ENCODE measurements around the gene ZNF462. TPM values are rescaled to one million over a fixed set of nuclear protein-coding genes. Genes with fewer than 3 reads are reported as not detected.

ZNF462 gene
- total RNA-seq, 2 experiments from 2014 or later: not detected

DNA sequence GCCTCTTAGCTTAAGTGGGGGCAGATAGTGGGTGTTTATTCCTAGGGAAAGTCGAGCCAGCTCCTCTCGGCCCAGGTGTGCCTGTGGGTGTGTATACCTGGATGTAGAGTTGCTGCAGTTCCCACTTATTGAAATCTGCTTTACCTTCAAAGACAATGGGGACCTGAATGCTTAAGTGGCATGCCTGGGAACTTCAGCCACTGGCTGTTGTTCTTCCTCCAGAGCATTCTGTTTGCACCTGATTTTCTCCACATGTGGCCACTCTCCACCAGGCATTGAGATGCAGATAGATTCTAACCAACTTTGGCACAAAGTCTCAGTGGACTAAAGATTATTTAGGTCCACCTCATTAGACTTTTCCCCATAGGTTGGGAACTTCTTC lies 186.8 kb downstream of the ZNF462 start:
- Mint-ChIP-seq H3K9me3 (no peaks in the 10 kb centered on the region), H3K4me1 (ENCODE audit: low read depth) (no peaks in the 10 kb centered on the region), H3K36me3 (ENCODE audit: low read depth) (no peaks in the 10 kb centered on the region), H3K4me3 (no peak overlapping the region), H3K27me3 (no peaks in the 10 kb centered on the region), H3K27ac (no peak overlapping the region)
- TF ChIP-seq, protein P1, sequence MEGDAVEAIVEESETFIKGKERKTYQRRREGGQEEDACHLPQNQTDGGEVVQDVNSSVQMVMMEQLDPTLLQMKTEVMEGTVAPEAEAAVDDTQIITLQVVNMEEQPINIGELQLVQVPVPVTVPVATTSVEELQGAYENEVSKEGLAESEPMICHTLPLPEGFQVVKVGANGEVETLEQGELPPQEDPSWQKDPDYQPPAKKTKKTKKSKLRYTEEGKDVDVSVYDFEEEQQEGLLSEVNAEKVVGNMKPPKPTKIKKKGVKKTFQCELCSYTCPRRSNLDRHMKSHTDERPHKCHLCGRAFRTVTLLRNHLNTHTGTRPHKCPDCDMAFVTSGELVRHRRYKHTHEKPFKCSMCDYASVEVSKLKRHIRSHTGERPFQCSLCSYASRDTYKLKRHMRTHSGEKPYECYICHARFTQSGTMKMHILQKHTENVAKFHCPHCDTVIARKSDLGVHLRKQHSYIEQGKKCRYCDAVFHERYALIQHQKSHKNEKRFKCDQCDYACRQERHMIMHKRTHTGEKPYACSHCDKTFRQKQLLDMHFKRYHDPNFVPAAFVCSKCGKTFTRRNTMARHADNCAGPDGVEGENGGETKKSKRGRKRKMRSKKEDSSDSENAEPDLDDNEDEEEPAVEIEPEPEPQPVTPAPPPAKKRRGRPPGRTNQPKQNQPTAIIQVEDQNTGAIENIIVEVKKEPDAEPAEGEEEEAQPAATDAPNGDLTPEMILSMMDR (IDR thresholded peaks at IDR 0.05): no peak
- DNase-seq: no peak
- intact Hi-C loops (cut with micrococcal nuclease): no loop called here
- ATAC-seq: no peak
- POLR2A ChIA-PET: no interaction called here
- CTCF ChIA-PET: no interaction called here

DNA sequence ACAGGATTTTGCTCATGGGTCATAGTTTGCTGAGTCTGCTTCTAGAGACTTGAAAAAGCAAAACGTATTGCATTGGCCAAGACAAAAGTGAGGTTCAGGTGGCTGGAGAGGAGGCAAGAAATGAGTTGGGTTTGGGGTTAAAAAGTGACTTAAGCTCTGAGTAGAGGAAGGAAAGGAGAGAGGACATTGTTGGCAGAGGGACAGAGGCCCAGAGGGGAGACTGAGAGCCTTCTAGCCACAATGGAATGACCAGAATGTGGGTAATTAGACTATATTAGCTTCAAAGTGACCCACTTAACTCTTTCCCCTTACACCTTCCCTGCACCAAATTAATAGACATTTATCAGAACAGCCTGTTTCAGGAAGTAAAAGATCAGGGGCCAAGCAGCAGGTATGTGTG lies 188.4 kb downstream of the ZNF462 start:
- Mint-ChIP-seq H3K36me3 (ENCODE audit: low read depth) (no peaks in the 10 kb centered on the region), H3K4me3 (no peak overlapping the region), H3K4me1 (ENCODE audit: low read depth) (no peaks in the 10 kb centered on the region), H3K9me3 (no peaks in the 10 kb centered on the region), H3K27me3 (no peaks in the 10 kb centered on the region), H3K27ac (no peak overlapping the region)
- no peak for ATAC-seq
- ChIA-PET POLR2A (no interaction called here), CTCF (no interaction called here)
- intact Hi-C loops (cut with micrococcal nuclease): no loop called here
- DNase-seq: no peak
- TF ChIP-seq, protein P1 (IDR thresholded peaks at IDR 0.05): no peak

DNA sequence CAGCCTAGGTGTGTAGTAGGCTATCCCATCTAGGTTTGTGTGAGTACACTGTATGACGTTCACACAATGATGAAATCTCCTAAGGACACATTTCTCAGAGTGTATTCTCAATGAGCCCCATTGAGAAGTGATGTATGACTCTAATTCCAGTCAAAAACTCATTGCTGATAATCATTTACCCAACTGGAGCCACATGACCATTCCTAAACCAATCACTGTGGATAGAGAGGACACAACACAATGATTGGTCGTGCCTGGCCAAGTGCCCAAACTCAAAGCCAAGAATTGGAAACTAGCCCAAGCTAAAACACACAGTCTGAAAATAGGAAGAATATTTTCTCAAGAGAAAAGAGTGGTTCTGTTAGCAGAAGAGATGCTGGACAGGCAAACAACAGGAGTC lies 191.2 kb downstream of the ZNF462 start:
- ATAC-seq: no peak
- ChIA-PET POLR2A (no interaction called here), CTCF (no interaction called here)
- DNase-seq: no peak
- Mint-ChIP-seq H3K36me3 (ENCODE audit: low read depth) (no peaks in the 10 kb centered on the region), H3K4me1 (ENCODE audit: low read depth) (no peaks in the 10 kb centered on the region), H3K4me3 (no peak overlapping the region), H3K27me3 (no peaks in the 10 kb centered on the region), H3K27ac (no peak overlapping the region), H3K9me3 (no peaks in the 10 kb centered on the region)
- TF ChIP-seq, protein P1 (IDR thresholded peaks at IDR 0.05): no peak
- intact Hi-C loops (cut with micrococcal nuclease): no loop called here

DNA sequence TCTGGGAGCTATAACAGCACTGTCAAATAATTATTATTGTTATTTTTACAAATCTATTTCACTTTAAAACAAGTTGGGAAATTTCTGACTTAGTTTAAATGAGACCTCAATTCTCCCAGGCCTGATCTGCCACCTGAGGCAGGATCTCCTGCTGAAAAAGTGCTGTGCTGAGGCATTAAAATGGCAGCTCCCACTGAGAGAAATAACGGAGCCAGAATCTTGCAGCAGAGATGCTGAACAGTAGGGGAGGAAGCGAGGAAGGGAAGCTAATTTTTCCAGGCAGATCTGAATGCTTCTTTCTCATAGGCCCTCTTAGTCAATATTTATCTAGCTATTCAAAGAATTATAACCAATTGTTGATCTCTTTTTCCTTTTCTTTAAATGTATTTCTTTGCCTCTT lies 196.3 kb downstream of the ZNF462 start:
- POLR2A ChIA-PET: no interaction called here
- TF ChIP-seq, protein P1 (IDR thresholded peaks at IDR 0.05): no peak
- Mint-ChIP-seq H3K9me3 (no peaks in the 10 kb centered on the region), H3K4me1 (ENCODE audit: low read depth) (no peaks in the 10 kb centered on the region), H3K36me3 (ENCODE audit: low read depth) (no peaks in the 10 kb centered on the region), H3K27me3 (no peaks in the 10 kb centered on the region), H3K27ac (no peak overlapping the region), H3K4me3 (no peak overlapping the region)
- no peak for DNase-seq
- intact Hi-C loops (cut with micrococcal nuclease): no loop called here
- CTCF ChIA-PET: no interaction called here
- no peak for ATAC-seq

DNA sequence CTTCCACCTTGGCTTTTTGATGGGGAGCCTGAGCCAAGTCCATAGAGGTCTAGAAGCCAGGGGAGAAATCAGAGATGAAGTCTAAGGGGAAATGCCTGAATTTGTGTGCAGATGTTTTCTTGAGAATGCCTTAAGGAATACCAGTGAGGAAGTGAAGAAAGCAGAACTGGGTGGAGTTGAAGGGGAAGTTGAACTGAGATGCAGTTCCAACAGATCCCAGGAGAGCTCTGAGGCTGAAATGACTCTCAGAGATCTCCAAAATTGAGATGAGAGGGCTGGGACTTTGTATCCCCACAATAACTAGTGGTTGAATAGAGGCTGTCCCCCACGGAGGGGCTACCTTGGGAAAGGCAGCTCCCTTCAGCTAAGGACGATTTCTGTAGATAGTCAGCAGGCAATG lies 197.1 kb downstream of the ZNF462 start:
- ChIA-PET POLR2A (no interaction called here), CTCF (no interaction called here)
- TF ChIP-seq, protein P1 (IDR thresholded peaks at IDR 0.05): no peak
- no peaks in the 10 kb centered on the region for H3K4me1 Mint-ChIP-seq (ENCODE audit: low read depth)
- H3K27me3 Mint-ChIP-seq: peaks cover 2% of the 10 kb centered on the region
- no peaks in the 10 kb centered on the region for H3K9me3 Mint-ChIP-seq
- intact Hi-C loops (cut with micrococcal nuclease): no loop called here
- no peak overlapping the region for H3K4me3 Mint-ChIP-seq
- no peak overlapping the region for H3K27ac Mint-ChIP-seq
- no peaks in the 10 kb centered on the region for H3K36me3 Mint-ChIP-seq (ENCODE audit: low read depth)
- no peak for DNase-seq
- ATAC-seq: no peak
